Testis (tissue), 2 donors: ENCODE measurements around the gene PTPN2.

ENCODE experiments used
- CTCF ChIP-seq, 3 experiments: fragments of 450-650 bp in 2 of 3; fragments of 200-600 bp in 1 of 3; sonication (generic) in 1 of 3; IDR thresholded peaks; one replicate each; pipeline ENCODE4 v1.5.1; 2016 to 2019; ENCODE audit warnings: antibody characterized with exemption in 3 of 3, mild to moderate bottlenecking in 2 of 3, moderate library complexity in 1 of 3
- POLR2A ChIP-seq: fragments of 450-650 bp; IDR thresholded peaks from one replicate; pipeline ENCODE4 v1.6.1; 2017; ENCODE audit warnings: antibody characterized with exemption, mild to moderate bottlenecking, moderate library complexity

- TF ChIP-seq CTCF (IDR thresholded peaks at IDR 0.05) (no peak), POLR2A (no peak)
Measured at GRCh38 chr18:12838178-12838634, 45.8 kb downstream of the PTPN2 start.
